K562 (cell line): ENCODE data around the gene PPA2. TPM values are rescaled to one million over a fixed set of nuclear protein-coding genes. Genes with fewer than 3 reads are reported as not detected.

ENCODE experiments used
- ARID1B ChIP-seq: fragments of 450-650 bp; IDR thresholded peaks from 2 replicates; pipeline ENCODE4 v1.6.1; 2016; ENCODE audit warnings: antibody characterized with exemption, mild to moderate bottlenecking, inconsistent platforms
- ATF1 ChIP-seq, 2 experiments: fragments of 450-650 bp in 1 of 2; IDR thresholded peaks; 2 replicates each; pipeline ENCODE4 v1.6.1; 2016; ENCODE audit warnings: missing compliant biosample characterization in 1 of 2, missing genetic modification characterization in 1 of 2
- EWSR1 ChIP-seq: fragments of 450-650 bp; IDR thresholded peaks from 2 replicates; pipeline ENCODE4 v1.6.1; 2018; ENCODE audit warnings: borderline replicate concordance, mild to moderate bottlenecking, low read depth, moderate library complexity; ENCODE audit not compliant: partially characterized antibody
- FOXM1 ChIP-seq, 2 experiments: fragments of 450-650 bp in 1 of 2; sonication (generic) in 1 of 2; formaldehyde crosslinking in 1 of 2; IDR thresholded peaks; 2 replicates each; pipeline versions ENCODE4 v1.6.1 to v1.9.0; 2017 to 2022; ENCODE audit warnings: low read depth in 2 of 2, mild to moderate bottlenecking in 2 of 2, missing genetic modification reagents in 1 of 2, moderate library complexity in 1 of 2
- GABPA ChIP-seq: fragments of 200-800 bp; sonication (Bioruptor generic); conservative IDR thresholded peaks from 2 replicates; pipeline ENCODE4 v1.6.1; 2016; ENCODE audit warnings: low read depth, missing genetic modification characterization, missing compliant biosample characterization
- GABPB1 ChIP-seq: sonication (generic); formaldehyde crosslinking; IDR thresholded peaks from 2 replicates; pipeline ENCODE4 v1.8.0; 2022; ENCODE audit warnings: mild to moderate bottlenecking, missing genetic modification reagents
- GABPB2 ChIP-seq: fragments of 250-450 bp; sonication (Bioruptor Pico); conservative IDR thresholded peaks from 2 replicates; pipeline ENCODE4 v1.5.1; 2021; ENCODE audit warnings: mild to moderate bottlenecking
- HCFC1 ChIP-seq: IDR thresholded peaks from 2 replicates; pipeline ENCODE4 v1.6.1; 2012; ENCODE audit warnings: low read depth, low read length, improper control_type of control experiment
- HNRNPH1 ChIP-seq: fragments of 200-400 bp; formaldehyde crosslinking; optimal IDR thresholded peaks from 2 replicates; pipeline ENCODE3; 2017; ENCODE audit warnings: low read depth, mild to moderate bottlenecking, low read length, moderate library complexity
- IFI16 ChIP-seq: fragments of 250-450 bp; sonication (Bioruptor Pico); IDR thresholded peaks from 2 replicates; pipeline ENCODE4 v2.1.2; 2022; ENCODE audit warnings: mild to moderate bottlenecking, inconsistent platforms
- KDM5B ChIP-seq: fragments of 200-600 bp; sonication (generic); IDR thresholded peaks from 2 replicates; pipeline ENCODE4 v1.6.1; 2012; ENCODE audit warnings: low read depth, mild to moderate bottlenecking, moderate library complexity, low read length, control low read depth, inconsistent platforms; ENCODE audit not compliant: insufficient replicate concordance
- MEIS2 ChIP-seq: fragments of 450-650 bp; IDR thresholded peaks from 2 replicates; pipeline ENCODE4 v1.6.1; 2014; ENCODE audit warnings: mild to moderate bottlenecking; ENCODE audit not compliant: partially characterized antibody
- NCOA4 ChIP-seq: fragments of 450-650 bp; IDR thresholded peaks from 2 replicates; pipeline ENCODE4 v1.6.1; 2018; ENCODE audit warnings: mild to moderate bottlenecking; ENCODE audit not compliant: partially characterized antibody
- NR2C2 ChIP-seq, 2 experiments: fragments of 200-800 bp in 1 of 2; sonication (Bioruptor generic) in 1 of 2; sonication (generic) in 1 of 2; formaldehyde crosslinking in 1 of 2; IDR thresholded peaks; 2 replicates each; pipeline versions ENCODE4 v1.6.1 to v1.8.0; 2016 to 2022; ENCODE audit warnings: mild to moderate bottlenecking in 1 of 2, missing compliant biosample characterization in 1 of 2, missing genetic modification characterization in 1 of 2, missing genetic modification reagents in 1 of 2
- SLC30A9 ChIP-seq: fragments of 250-450 bp; sonication (Bioruptor Pico); IDR thresholded peaks from 2 replicates; pipeline ENCODE4 v1.8.0; 2022; ENCODE audit warnings: mild to moderate bottlenecking, moderate library complexity
- SRSF7 ChIP-seq: fragments of 200-400 bp; formaldehyde crosslinking; optimal IDR thresholded peaks from 2 replicates; pipeline ENCODE3; 2017; ENCODE audit warnings: mild to moderate bottlenecking, low read depth, low read length
- SRSF9 ChIP-seq: fragments of 200-400 bp; formaldehyde crosslinking; IDR thresholded peaks from 2 replicates; pipeline ENCODE4 v1.6.1; 2017; ENCODE audit warnings: low read depth, low read length, borderline replicate concordance
- STAT5A ChIP-seq: IDR thresholded peaks from 2 replicates; pipeline ENCODE4 v1.6.1; 2012; ENCODE audit warnings: low read length, inconsistent platforms, borderline replicate concordance
- TARDBP ChIP-seq: fragments of 450-650 bp; IDR thresholded peaks from 2 replicates; pipeline ENCODE4 v1.6.1; 2016
- ZNF3 ChIP-seq: fragments of 250-450 bp; sonication (Bioruptor Pico); IDR thresholded peaks from 2 replicates; pipeline ENCODE4 v1.5.0; 2021; ENCODE audit warnings: mild to moderate bottlenecking, moderate library complexity
- polyA plus RNA-seq, 8 experiments: library from polyadenylated mRNA; depleted of rRNA in 4 of 8; stranded (reverse) in 5 of 8; unstranded in 3 of 8; fragments of >200 nt; fragmentation: Nextera tagmentation in 2 of 8; fragmentation: Illumina TruSeq in 1 of 8; extraction: Ambion mirVana in 2 of 8; extraction: Trizol in 1 of 8; gene quantifications; 2 replicates each; pipeline versions ENCODE4 v1.2.1 to v1.2.3, GENCODE V29; 2011 to 2014; ENCODE audit warnings: inconsistent platforms in 1 of 8, missing spikeins in 1 of 8
- total RNA-seq, 7 experiments: library from RNA; depleted of rRNA in 6 of 7; stranded (reverse); fragments of >200 nt in 6 of 7; fragmentation: Illumina TruSeq in 2 of 7; extraction: Trizol in 2 of 7; gene quantifications; 2 replicates each; pipeline versions ENCODE4 v1.2.1 to v1.2.3, GENCODE V29; 2011 to 2021; ENCODE audit warnings: low replicate concordance in 1 of 7
- TF ChIP-seq, protein P1 (sequence below), 2 experiments: fragments of 450-650 bp in 1 of 2; sonication (generic) in 1 of 2; formaldehyde crosslinking in 1 of 2; IDR thresholded peaks in 1 of 2; conservative IDR thresholded peaks in 1 of 2; 2 replicates each; pipeline versions ENCODE4 v1.6.1 to v1.8.1; 2016 to 2023; ENCODE audit warnings: mild to moderate bottlenecking in 2 of 2, moderate library complexity in 2 of 2, inconsistent platforms in 1 of 2, missing genetic modification reagents in 1 of 2
- TF ChIP-seq, protein P2 (sequence below): sonication (generic); formaldehyde crosslinking; IDR thresholded peaks from 2 replicates; pipeline ENCODE4 v1.8.0; 2023; ENCODE audit warnings: mild to moderate bottlenecking, missing genetic modification reagents
- TF ChIP-seq, protein P3 (sequence below): fragments of 450-650 bp; IDR thresholded peaks from 2 replicates; pipeline ENCODE4 v1.6.1; 2014; ENCODE audit warnings: low read depth, mild to moderate bottlenecking, moderate library complexity, borderline replicate concordance
- TF ChIP-seq, protein P4 (sequence below): fragments of 250-450 bp; sonication (Bioruptor Pico); IDR thresholded peaks from 2 replicates; pipeline ENCODE4 v1.8.0; 2022; ENCODE audit warnings: moderate library complexity, mild to moderate bottlenecking, inconsistent platforms

Gene PPA2
- total and polyA plus RNA-seq, 9 of the 15 experiments (the other 6 are each of a cell fraction or from before 2014, with no cell fraction given), result 48.3 to 190 (median 109) TPM

DNA sequence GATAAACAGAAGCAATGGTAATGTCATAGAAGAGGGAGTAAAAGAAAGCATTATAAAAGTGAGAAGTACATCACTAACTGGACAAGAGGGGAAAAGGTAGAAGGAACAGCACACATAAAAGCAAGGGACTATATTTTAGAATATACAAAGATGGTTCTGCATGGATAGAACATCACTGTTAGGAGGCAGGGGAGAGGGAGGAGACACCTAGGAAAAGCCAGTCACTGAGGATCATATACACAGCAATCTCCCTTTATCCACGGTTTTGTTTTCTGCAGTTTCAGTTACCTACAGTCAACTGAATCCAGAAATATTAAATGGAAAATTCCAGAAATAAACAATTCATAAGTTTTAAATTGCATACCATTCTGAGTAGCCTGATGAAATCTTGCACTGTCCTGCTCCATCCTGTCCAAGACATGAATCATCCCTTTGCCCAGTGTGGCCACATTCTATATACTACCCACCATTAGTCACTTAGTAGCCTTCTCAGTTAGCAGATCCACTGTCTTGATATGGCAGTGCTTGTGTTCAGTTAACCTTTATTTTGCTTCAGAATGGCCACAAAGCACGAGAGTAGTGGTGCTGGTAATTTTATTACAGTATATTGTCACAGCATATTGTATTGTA lies 74.2 kb downstream of the PPA2 start (continued):
- TF ChIP-seq KDM5B, result no peak
- no peak for TF ChIP-seq HNRNPH1
- no peak for TF ChIP-seq IFI16 (CRISPR knock-in tag)
- TF ChIP-seq GABPB1 (CRISPR knock-in tag), result no peak
- no peak for TF ChIP-seq NR2C2 (CRISPR knock-in tag; IDR thresholded peaks at IDR 0.05)
- TF ChIP-seq NR2C2 (tag; IDR thresholded peaks at IDR 0.05), result no peak; the same call in 1 of the 2 replicates
- TF ChIP-seq SRSF7, result no peak
- TF ChIP-seq NCOA4, result no peak
- TF ChIP-seq, protein P1, sequence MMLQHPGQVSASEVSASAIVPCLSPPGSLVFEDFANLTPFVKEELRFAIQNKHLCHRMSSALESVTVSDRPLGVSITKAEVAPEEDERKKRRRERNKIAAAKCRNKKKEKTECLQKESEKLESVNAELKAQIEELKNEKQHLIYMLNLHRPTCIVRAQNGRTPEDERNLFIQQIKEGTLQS (IDR thresholded peaks at IDR 0.05), result peak; percentile 70
- TF ChIP-seq, protein P1 (CRISPR knock-in tag; conservative IDR thresholded peaks at IDR 0.05), result no peak
- TF ChIP-seq, protein P2, sequence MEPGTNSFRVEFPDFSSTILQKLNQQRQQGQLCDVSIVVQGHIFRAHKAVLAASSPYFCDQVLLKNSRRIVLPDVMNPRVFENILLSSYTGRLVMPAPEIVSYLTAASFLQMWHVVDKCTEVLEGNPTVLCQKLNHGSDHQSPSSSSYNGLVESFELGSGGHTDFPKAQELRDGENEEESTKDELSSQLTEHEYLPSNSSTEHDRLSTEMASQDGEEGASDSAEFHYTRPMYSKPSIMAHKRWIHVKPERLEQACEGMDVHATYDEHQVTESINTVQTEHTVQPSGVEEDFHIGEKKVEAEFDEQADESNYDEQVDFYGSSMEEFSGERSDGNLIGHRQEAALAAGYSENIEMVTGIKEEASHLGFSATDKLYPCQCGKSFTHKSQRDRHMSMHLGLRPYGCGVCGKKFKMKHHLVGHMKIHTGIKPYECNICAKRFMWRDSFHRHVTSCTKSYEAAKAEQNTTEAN (CRISPR knock-in tag), result no peak
- TF ChIP-seq, protein P3, sequence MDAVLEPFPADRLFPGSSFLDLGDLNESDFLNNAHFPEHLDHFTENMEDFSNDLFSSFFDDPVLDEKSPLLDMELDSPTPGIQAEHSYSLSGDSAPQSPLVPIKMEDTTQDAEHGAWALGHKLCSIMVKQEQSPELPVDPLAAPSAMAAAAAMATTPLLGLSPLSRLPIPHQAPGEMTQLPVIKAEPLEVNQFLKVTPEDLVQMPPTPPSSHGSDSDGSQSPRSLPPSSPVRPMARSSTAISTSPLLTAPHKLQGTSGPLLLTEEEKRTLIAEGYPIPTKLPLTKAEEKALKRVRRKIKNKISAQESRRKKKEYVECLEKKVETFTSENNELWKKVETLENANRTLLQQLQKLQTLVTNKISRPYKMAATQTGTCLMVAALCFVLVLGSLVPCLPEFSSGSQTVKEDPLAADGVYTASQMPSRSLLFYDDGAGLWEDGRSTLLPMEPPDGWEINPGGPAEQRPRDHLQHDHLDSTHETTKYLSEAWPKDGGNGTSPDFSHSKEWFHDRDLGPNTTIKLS, result no peak
- no peak for TF ChIP-seq ATF1 (CRISPR knock-in tag; IDR thresholded peaks at IDR 0.05)
- no peak for TF ChIP-seq ATF1 (tag; IDR thresholded peaks at IDR 0.05)
- no peak for TF ChIP-seq EWSR1
- no peak for TF ChIP-seq GABPB2
- TF ChIP-seq TARDBP, result no peak
- TF ChIP-seq GABPA (tag), result 0 out of 2 replicates have a peak, but pooled peaks have one; percentile 18
- TF ChIP-seq, protein P4, sequence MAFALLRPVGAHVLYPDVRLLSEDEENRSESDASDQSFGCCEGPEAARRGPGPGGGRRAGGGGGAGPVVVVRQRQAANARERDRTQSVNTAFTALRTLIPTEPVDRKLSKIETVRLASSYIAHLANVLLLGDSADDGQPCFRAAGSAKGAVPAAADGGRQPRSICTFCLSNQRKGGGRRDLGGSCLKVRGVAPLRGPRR, result no peak
- no peak for TF ChIP-seq FOXM1 (IDR thresholded peaks at IDR 0.05; ENCODE audit: low read depth)
- TF ChIP-seq FOXM1 (CRISPR knock-in tag; IDR thresholded peaks at IDR 0.05; ENCODE audit: low read depth), result no peak
- peak; percentile 32 for TF ChIP-seq MEIS2
- no peak for TF ChIP-seq STAT5A
- TF ChIP-seq HCFC1, result no peak
- TF ChIP-seq ZNF3 (CRISPR knock-in tag), result no peak
- peak; percentile 25; the same call in 1 of the 2 replicates for TF ChIP-seq ARID1B
- TF ChIP-seq SLC30A9 (CRISPR knock-in tag), result no peak
- no peak for TF ChIP-seq SRSF9
